HepG2 (cell line): ENCODE data around the gene ZNF653. TPM values are rescaled to one million over a fixed set of nuclear protein-coding genes. Genes with fewer than 3 reads are reported as not detected.

ENCODE experiments used
- FIP1L1 ChIP-seq: fragments of 200-400 bp; formaldehyde crosslinking; IDR thresholded peaks from 2 replicates; pipeline ENCODE4 v1.6.1; 2018; ENCODE audit warnings: low read depth, mild to moderate bottlenecking, low read length, moderate library complexity, borderline replicate concordance; ENCODE audit not compliant: insufficient read depth
- HCFC1 ChIP-seq: fragments of 150-350 bp; IDR thresholded peaks from 2 replicates; pipeline ENCODE4 v1.6.1; 2014; ENCODE audit warnings: low read depth, low read length
- KAT8 ChIP-seq: IDR thresholded peaks from 2 replicates; pipeline ENCODE4 v1.6.1; 2016; ENCODE audit warnings: missing genetic modification reagents, missing compliant biosample characterization
- MEIS2 ChIP-seq: sonication (generic); formaldehyde crosslinking; IDR thresholded peaks from 2 replicates; pipeline ENCODE4 v1.9.0; 2021; ENCODE audit warnings: mild to moderate bottlenecking, missing genetic modification reagents
- MTA1 ChIP-seq: sonication (generic); formaldehyde crosslinking; IDR thresholded peaks from 2 replicates; pipeline ENCODE4 v1.4.0; 2020; ENCODE audit warnings: missing genetic modification reagents, mild to moderate bottlenecking, borderline replicate concordance
- PPARG ChIP-seq: conservative IDR thresholded peaks from 2 replicates; pipeline ENCODE4 v1.6.1; 2016; ENCODE audit warnings: missing biosample characterization, missing genetic modification reagents
- SMAD3 ChIP-seq: sonication (generic); formaldehyde crosslinking; IDR thresholded peaks from 2 replicates; pipeline ENCODE4 v1.4.0; 2020; ENCODE audit warnings: missing genetic modification reagents
- SMARCC2 ChIP-seq: fragments of 450-650 bp; IDR thresholded peaks from 2 replicates; pipeline ENCODE4 v1.6.1; 2017; ENCODE audit warnings: antibody characterized with exemption, mild to moderate bottlenecking
- YEATS2 ChIP-seq: sonication (generic); formaldehyde crosslinking; IDR thresholded peaks from 2 replicates; pipeline ENCODE4 v1.4.0; 2020; ENCODE audit warnings: missing genetic modification reagents, borderline replicate concordance
- ZFAT ChIP-seq: sonication (generic); formaldehyde crosslinking; conservative IDR thresholded peaks from 2 replicates; pipeline ENCODE4 v1.8.1; 2023; ENCODE audit warnings: missing genetic modification reagents, inconsistent platforms
- ZNF317 ChIP-seq: sonication (generic); formaldehyde crosslinking; IDR thresholded peaks from 2 replicates; pipeline ENCODE4 v1.5.0; 2020; ENCODE audit warnings: mild to moderate bottlenecking, missing genetic modification reagents
- ZNF484 ChIP-seq: sonication (generic); formaldehyde crosslinking; IDR thresholded peaks from 2 replicates; pipeline ENCODE4 v1.5.1; 2020; ENCODE audit warnings: mild to moderate bottlenecking, low read depth, missing genetic modification reagents, borderline replicate concordance
- ZNF747 ChIP-seq: sonication (generic); formaldehyde crosslinking; IDR thresholded peaks from 2 replicates; pipeline ENCODE4 v1.8.1; 2023; ENCODE audit warnings: missing genetic modification reagents, mild to moderate bottlenecking, borderline replicate concordance
- ZNF768 ChIP-seq: sonication (generic); formaldehyde crosslinking; IDR thresholded peaks from 2 replicates; pipeline ENCODE4 v1.4.0; 2020; ENCODE audit warnings: missing genetic modification reagents
- ZNF781 ChIP-seq: sonication (generic); formaldehyde crosslinking; IDR thresholded peaks from 2 replicates; pipeline ENCODE4 v1.5.1; 2020; ENCODE audit warnings: borderline replicate concordance, mild to moderate bottlenecking, missing genetic modification reagents; ENCODE audit errors: not compliant biosample characterization
- ZSCAN31 ChIP-seq: sonication (generic); formaldehyde crosslinking; IDR thresholded peaks from 2 replicates; pipeline ENCODE4 v1.5.0; 2020; ENCODE audit warnings: low read depth, mild to moderate bottlenecking, missing genetic modification reagents
- polyA plus RNA-seq, 8 experiments: library from polyadenylated mRNA; depleted of rRNA in 3 of 8; stranded (reverse) in 7 of 8; unstranded in 1 of 8; fragments of >200 nt; fragmentation: Illumina TruSeq in 4 of 8; extraction: Trizol in 4 of 8; gene quantifications; 2 replicates each; pipeline versions ENCODE4 v1.2.1 to v1.2.3, GENCODE V29; 2011 to 2016; ENCODE audit warnings: low read depth in 4 of 8, missing spikeins in 1 of 8, mixed read lengths in 1 of 8; ENCODE audit not compliant: insufficient read depth in 1 of 8
- total RNA-seq, 5 experiments: library from RNA; depleted of rRNA; stranded (reverse); fragments of >200 nt; fragmentation: Illumina TruSeq; extraction: Trizol; gene quantifications; 2 replicates each; pipeline ENCODE4 v1.2.3, GENCODE V29; 2016; ENCODE audit warnings: low read depth in 1 of 5
- TF ChIP-seq, protein P1 (sequence below): sonication (generic); formaldehyde crosslinking; IDR thresholded peaks from 2 replicates; pipeline ENCODE4 v1.4.0; 2020; ENCODE audit warnings: missing genetic modification reagents
- TF ChIP-seq, protein P2 (sequence below): sonication (generic); formaldehyde crosslinking; IDR thresholded peaks from 2 replicates; pipeline ENCODE4 v1.4.0; 2020; ENCODE audit warnings: missing genetic modification reagents
- TF ChIP-seq, protein P3 (sequence below): sonication (generic); formaldehyde crosslinking; IDR thresholded peaks from 2 replicates; pipeline ENCODE4 v1.8.1; 2022; ENCODE audit warnings: mild to moderate bottlenecking, missing genetic modification reagents
- TF ChIP-seq, protein P4 (sequence below): sonication (generic); formaldehyde crosslinking; IDR thresholded peaks from 2 replicates; pipeline ENCODE4 v1.4.0; 2020; ENCODE audit warnings: missing genetic modification reagents
- TF ChIP-seq, protein P5 (sequence below), 2 experiments: fragments of 450-650 bp in 1 of 2; sonication (generic) in 1 of 2; formaldehyde crosslinking; IDR thresholded peaks; 2 replicates each; pipeline versions ENCODE4 v1.5.0 to v1.8.0; 2020 to 2022; ENCODE audit warnings: mild to moderate bottlenecking in 1 of 2, missing genetic modification reagents in 1 of 2

ZNF653 gene
- total and polyA plus RNA-seq, 2 of the 13 experiments (the other 11 are each of a cell fraction or from before 2014, with no cell fraction given): 4.7 to 7.1 TPM

DNA sequence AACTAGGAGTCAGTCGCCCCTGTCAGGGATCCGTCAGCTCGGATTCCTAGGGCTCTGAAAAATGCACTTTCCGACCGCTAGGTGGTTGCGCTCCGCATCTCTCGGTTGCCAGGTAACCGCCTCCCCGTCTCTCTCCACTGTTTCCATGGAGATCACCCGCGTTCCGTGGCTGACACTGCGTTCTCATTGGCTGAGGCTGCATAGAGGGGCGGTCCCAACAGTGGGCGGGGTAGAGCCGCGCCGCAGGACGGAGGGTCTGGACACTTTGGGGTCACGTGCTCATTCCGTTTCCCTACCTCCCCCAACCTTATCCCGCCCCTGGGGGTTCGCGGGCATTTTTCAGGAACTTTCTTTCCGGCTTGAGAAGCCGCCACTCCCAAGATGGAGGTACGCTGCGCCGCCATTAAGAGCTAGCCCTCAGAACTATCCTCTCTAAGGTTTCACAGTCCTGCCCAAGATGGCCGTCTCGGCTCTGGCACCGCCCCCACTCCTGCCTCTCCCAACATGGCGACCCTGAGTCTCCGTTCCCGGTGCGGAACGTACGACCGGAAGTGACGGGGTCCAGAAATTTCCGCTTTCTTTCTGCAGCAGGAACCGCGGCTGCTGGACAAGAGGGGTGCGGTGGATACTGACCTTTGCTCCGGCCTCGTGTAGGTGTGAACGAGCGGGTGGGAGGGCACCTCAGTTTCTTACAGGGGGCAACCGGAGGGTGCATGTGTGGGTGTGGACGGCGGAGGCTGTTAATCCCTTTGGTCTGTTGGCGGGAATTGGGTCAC lies 70.4 kb downstream of the ZNF653 start, which contains the start of the genes ODAD3 and PRKCSH (continued):
- TF ChIP-seq, protein P1, sequence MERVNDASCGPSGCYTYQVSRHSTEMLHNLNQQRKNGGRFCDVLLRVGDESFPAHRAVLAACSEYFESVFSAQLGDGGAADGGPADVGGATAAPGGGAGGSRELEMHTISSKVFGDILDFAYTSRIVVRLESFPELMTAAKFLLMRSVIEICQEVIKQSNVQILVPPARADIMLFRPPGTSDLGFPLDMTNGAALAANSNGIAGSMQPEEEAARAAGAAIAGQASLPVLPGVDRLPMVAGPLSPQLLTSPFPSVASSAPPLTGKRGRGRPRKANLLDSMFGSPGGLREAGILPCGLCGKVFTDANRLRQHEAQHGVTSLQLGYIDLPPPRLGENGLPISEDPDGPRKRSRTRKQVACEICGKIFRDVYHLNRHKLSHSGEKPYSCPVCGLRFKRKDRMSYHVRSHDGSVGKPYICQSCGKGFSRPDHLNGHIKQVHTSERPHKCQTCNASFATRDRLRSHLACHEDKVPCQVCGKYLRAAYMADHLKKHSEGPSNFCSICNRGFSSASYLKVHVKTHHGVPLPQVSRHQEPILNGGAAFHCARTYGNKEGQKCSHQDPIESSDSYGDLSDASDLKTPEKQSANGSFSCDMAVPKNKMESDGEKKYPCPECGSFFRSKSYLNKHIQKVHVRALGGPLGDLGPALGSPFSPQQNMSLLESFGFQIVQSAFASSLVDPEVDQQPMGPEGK (CRISPR knock-in tag): peak; percentile 73
- TF ChIP-seq FIP1L1 (no peak; the same call in 1 of the 2 replicates), MEIS2 (CRISPR knock-in tag) (peak; percentile 53; the same call in 1 of the 2 replicates), HCFC1 (peak; percentile 94), SMAD3 (no peak), ZFAT (CRISPR knock-in tag) (no peak), ZNF768 (CRISPR knock-in tag) (no peak), ZNF747 (no peak; the same call in 1 of the 2 replicates), ZNF317 (CRISPR knock-in tag) (no peak), ZSCAN31 (CRISPR knock-in tag) (peak; percentile 54), MTA1 (CRISPR knock-in tag) (no peak), ZNF781 (CRISPR knock-in tag) (peak; percentile 21), ZNF484 (CRISPR knock-in tag) (no peak), PPARG (CRISPR knock-in tag) (peak; percentile 65), YEATS2 (CRISPR knock-in tag) (peak; percentile 86), SMARCC2 (no peak), KAT8 (CRISPR knock-in tag) (peak; percentile 98)
- TF ChIP-seq, protein P2, sequence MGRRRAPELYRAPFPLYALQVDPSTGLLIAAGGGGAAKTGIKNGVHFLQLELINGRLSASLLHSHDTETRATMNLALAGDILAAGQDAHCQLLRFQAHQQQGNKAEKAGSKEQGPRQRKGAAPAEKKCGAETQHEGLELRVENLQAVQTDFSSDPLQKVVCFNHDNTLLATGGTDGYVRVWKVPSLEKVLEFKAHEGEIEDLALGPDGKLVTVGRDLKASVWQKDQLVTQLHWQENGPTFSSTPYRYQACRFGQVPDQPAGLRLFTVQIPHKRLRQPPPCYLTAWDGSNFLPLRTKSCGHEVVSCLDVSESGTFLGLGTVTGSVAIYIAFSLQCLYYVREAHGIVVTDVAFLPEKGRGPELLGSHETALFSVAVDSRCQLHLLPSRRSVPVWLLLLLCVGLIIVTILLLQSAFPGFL (CRISPR knock-in tag): no peak
- TF ChIP-seq, protein P3, sequence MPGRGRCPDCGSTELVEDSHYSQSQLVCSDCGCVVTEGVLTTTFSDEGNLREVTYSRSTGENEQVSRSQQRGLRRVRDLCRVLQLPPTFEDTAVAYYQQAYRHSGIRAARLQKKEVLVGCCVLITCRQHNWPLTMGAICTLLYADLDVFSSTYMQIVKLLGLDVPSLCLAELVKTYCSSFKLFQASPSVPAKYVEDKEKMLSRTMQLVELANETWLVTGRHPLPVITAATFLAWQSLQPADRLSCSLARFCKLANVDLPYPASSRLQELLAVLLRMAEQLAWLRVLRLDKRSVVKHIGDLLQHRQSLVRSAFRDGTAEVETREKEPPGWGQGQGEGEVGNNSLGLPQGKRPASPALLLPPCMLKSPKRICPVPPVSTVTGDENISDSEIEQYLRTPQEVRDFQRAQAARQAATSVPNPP: no peak
- TF ChIP-seq, protein P4, sequence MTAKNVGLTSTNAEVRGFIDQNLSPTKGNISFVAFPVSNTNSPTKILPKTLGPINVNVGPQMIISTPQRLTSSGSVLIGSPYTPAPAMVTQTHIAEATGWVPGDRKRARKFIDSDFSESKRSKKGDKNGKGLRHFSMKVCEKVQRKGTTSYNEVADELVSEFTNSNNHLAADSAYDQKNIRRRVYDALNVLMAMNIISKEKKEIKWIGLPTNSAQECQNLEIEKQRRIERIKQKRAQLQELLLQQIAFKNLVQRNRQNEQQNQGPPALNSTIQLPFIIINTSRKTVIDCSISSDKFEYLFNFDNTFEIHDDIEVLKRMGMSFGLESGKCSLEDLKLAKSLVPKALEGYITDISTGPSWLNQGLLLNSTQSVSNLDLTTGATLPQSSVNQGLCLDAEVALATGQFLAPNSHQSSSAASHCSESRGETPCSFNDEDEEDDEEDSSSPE: peak; percentile 89
- TF ChIP-seq, protein P5, sequence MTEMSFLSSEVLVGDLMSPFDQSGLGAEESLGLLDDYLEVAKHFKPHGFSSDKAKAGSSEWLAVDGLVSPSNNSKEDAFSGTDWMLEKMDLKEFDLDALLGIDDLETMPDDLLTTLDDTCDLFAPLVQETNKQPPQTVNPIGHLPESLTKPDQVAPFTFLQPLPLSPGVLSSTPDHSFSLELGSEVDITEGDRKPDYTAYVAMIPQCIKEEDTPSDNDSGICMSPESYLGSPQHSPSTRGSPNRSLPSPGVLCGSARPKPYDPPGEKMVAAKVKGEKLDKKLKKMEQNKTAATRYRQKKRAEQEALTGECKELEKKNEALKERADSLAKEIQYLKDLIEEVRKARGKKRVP (CRISPR knock-in tag; IDR thresholded peaks at IDR 0.05): peak in 1 of 2 experiments; percentile 58; a peak in 1 of 4 replicates
